Fibroblast of lung (primary cell): ENCODE results near the gene CA14. TPM values are rescaled to one million over a fixed set of nuclear protein-coding genes. Genes with fewer than 3 reads are reported as not detected.
A peak's percentile ranks its signal among the peaks of the same experiment; 100 is the strongest.
"Not testable (repeated sequence)": the region's sequence is repeated elsewhere in the genome, so short reads cannot be mapped to it uniquely, and the experiment has no call there.

ENCODE experiments used
- DNase-seq, 2 donors: peaks; one replicate each; pipeline versions ENCODE4 v3.0.0 to v3.0.0-alpha.2; 2010; ENCODE audit warnings: low read depth in 2 of 2
- H2AFZ ChIP-seq: 2 replicates; pipeline ENCODE4 v1.5.1; 2012; ENCODE audit warnings: low read length, control low read depth, inconsistent platforms
- H3K27ac ChIP-seq: 2 replicates; pipeline ENCODE4 v1.5.1; 2011; ENCODE audit warnings: low read length, control low read depth; ENCODE audit not compliant: insufficient read depth
- H3K27me3 ChIP-seq: 2 replicates; pipeline ENCODE4 v1.5.1; 2011; ENCODE audit warnings: mild to moderate bottlenecking, low read length; ENCODE audit not compliant: control insufficient read depth, insufficient read depth
- H3K36me3 ChIP-seq: 2 replicates; pipeline ENCODE4 v1.5.1; 2011; ENCODE audit warnings: low read length; ENCODE audit not compliant: control insufficient read depth, insufficient read depth
- H3K4me1 ChIP-seq: 2 replicates; pipeline ENCODE4 v1.5.1; 2011; ENCODE audit warnings: low read length; ENCODE audit not compliant: control insufficient read depth, insufficient read depth; ENCODE audit errors: extremely low read depth
- H3K4me2 ChIP-seq: 2 replicates; pipeline ENCODE4 v1.5.1; 2011; ENCODE audit warnings: low read length, control low read depth; ENCODE audit not compliant: insufficient read depth; ENCODE audit errors: extremely low read depth
- H3K4me3 ChIP-seq, 4 experiments: fragments of 200-600 bp in 1 of 4; sonication (generic) in 1 of 4; replicated peaks in 1 of 4; 2 replicates each; pipeline ENCODE4 v1.5.1; 2011 to 2016; ENCODE audit warnings: low read length in 4 of 4, low read depth in 3 of 4, mild to moderate bottlenecking in 3 of 4, control low read depth in 2 of 4, inconsistent platforms in 1 of 4, mixed read lengths in 1 of 4; ENCODE audit not compliant: insufficient read depth in 1 of 4; ENCODE audit errors: control extremely low read depth in 1 of 4
- H3K79me2 ChIP-seq: 2 replicates; pipeline ENCODE4 v1.5.1; 2012; ENCODE audit warnings: mild to moderate bottlenecking, low read length, inconsistent platforms; ENCODE audit not compliant: control insufficient read depth, insufficient read depth
- H3K9ac ChIP-seq: 2 replicates; pipeline ENCODE4 v1.5.1; 2011; ENCODE audit warnings: mild to moderate bottlenecking, low read length, control low read depth; ENCODE audit not compliant: insufficient read depth
- H3K9me3 ChIP-seq: 2 replicates; pipeline ENCODE4 v1.5.1; 2012; ENCODE audit warnings: low read depth, low read length; ENCODE audit not compliant: control insufficient read depth, insufficient read depth
- H4K20me1 ChIP-seq: 2 replicates; pipeline ENCODE4 v1.5.1; 2011; ENCODE audit warnings: low read length; ENCODE audit not compliant: control insufficient read depth, insufficient read depth; ENCODE audit errors: extremely low read depth
- CTCF ChIP-seq, 2 donors: IDR thresholded peaks in 1 of 2; conservative IDR thresholded peaks in 1 of 2; 1 replicate in 1 of 2; 2 replicates in 1 of 2; pipeline ENCODE4 v1.5.1; 2011 to 2012; ENCODE audit warnings: low read length in 2 of 2, control low read depth in 1 of 2, inconsistent platforms in 1 of 2, low read depth in 1 of 2, mild to moderate bottlenecking in 1 of 2
- EZH2 ChIP-seq: IDR thresholded peaks from 2 replicates; pipeline ENCODE4 v1.5.1; 2012; ENCODE audit warnings: low read length, control low read depth, mild to moderate bottlenecking; ENCODE audit errors: missing control alignments
- polyA plus RNA-seq, 2 donors: library from polyadenylated mRNA; depleted of rRNA in 1 of 2; stranded (reverse) in 1 of 2; unstranded in 1 of 2; fragments of >200 nt; gene quantifications; 2 replicates each; pipeline ENCODE4 v1.2.1, GENCODE V29; 2011 to 2012; ENCODE audit warnings: missing spikeins in 1 of 2
- total RNA-seq: library from RNA; depleted of rRNA; stranded (reverse); fragments of >200 nt; gene quantifications from 2 replicates; pipeline ENCODE4 v1.2.1, GENCODE V29; 2014

The CA14 gene
- total and polyA plus RNA-seq, 2 donors (not counting 1 experiment from before 2014, with no cell fraction given): 0.08 TPM; not detected in 1

DNA sequence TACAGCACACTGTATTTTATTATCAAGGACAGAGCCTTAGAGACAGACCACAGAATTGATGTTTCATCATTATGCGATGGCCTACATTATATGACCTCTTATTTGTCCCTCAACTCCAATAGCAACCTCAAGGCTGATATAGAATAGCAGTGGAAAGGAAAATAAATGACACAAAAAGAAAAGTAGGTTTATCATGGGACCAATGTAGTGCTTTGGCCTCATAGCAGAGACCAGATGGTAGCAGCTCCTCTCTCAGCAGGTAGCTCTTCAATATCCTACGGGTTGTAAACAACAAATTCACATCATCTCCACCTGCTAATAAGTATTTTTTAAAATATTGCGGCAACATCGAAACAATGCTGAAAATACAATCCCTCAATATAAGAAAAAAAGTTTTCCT, 46.9 kb upstream of the CA14 start:
- H3K4me3 ChIP-seq: no peak overlapping the region
- no peak for DNase-seq
- no peak overlapping the region for H2AFZ ChIP-seq
- H3K27ac ChIP-seq: no peak overlapping the region
- H3K36me3 ChIP-seq: no peaks in the 10 kb centered on the region
- H4K20me1 ChIP-seq: no peaks in the 10 kb centered on the region
- no peak for TF ChIP-seq CTCF (conservative IDR thresholded peaks at IDR 0.05 in 1 of 2, IDR thresholded peaks at IDR 0.05 in 1 of 2; ENCODE audit: low read depth in 1 of 2, low read length in 2 of 2)
- TF ChIP-seq EZH2: no peak
- H3K9me3 ChIP-seq: no peaks in the 10 kb centered on the region
- no peaks in the 10 kb centered on the region for H3K4me1 ChIP-seq
- no peaks in the 10 kb centered on the region for H3K79me2 ChIP-seq
- H3K27me3 ChIP-seq: no peaks in the 10 kb centered on the region
- no peak overlapping the region for H3K4me2 ChIP-seq
- no peak overlapping the region for H3K9ac ChIP-seq

DNA sequence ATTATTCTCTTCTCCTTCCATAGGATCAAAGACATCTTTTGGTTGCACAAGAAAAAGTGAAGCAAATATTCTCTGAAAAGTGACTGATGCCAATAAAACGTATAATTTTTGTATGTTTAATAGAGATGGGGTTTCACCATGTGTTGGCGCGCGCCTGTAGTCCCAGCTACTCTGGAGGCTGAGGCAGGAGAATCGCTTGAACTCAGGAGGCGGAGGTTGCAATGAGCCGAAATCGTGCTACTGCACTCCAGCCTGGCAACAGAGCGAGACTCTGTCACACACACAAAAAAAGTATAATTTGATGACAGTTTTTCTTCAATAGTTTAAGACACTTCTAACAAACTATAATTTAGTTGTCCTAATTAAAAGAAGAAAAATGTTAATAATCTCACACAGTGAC, 45.5 kb upstream of the CA14 start:
- no peak overlapping the region for H3K9ac ChIP-seq
- H3K4me1 ChIP-seq: no peaks in the 10 kb centered on the region
- no peak overlapping the region for H3K27ac ChIP-seq
- no peaks in the 10 kb centered on the region for H3K9me3 ChIP-seq
- no peak overlapping the region for H2AFZ ChIP-seq
- no peaks in the 10 kb centered on the region for H4K20me1 ChIP-seq
- no peaks in the 10 kb centered on the region for H3K36me3 ChIP-seq
- no peaks in the 10 kb centered on the region for H3K79me2 ChIP-seq
- no peaks in the 10 kb centered on the region for H3K27me3 ChIP-seq
- DNase-seq: no peak
- H3K4me3 ChIP-seq: no peak overlapping the region
- TF ChIP-seq CTCF (conservative IDR thresholded peaks at IDR 0.05 in 1 of 2, IDR thresholded peaks at IDR 0.05 in 1 of 2; ENCODE audit: low read depth in 1 of 2, low read length in 2 of 2) (no peak), EZH2 (no peak)
- H3K4me2 ChIP-seq: no peak overlapping the region

DNA sequence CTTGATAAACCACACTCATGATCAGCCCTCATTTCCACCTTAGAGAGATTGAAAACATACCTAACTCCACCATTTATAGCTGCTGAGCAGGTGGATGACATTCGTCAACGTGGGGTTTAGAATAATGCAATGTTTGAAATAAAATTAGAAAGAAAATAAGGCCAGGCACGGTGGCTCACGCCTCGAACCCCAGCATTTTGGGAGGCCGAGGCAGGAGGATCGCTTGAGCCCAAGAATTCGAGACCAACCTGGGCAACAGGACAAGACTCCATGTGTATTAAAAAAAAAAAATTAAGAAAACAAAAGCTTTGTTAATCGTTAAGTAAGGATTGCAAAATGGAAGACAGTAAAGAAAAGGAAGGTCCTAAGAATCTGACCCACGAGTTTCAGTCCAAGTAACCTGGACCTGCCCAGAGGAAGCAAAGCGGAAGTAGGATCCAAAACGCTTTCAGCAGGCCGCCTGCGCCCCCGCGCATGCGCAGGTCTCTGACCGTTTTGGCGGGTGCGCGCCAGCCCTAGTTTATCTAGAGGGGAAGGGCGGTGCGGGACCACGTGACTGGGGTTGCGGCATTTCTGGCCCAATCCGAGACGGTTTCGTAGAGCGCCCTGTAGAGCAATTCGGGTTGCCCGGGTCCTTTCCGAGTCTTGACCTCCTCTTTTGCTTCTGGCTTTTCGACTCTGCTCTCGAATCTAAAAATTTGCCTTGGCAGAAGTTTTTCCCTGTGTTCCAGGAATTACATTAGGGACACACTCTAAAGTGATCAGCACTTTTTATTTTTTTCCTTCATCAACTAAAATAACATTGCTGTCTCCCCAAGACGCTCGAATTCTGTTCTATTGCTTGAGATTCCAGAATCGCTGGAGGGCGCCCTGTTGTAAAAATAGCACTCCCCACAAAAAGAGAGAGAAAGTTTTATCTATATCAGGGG, 44.1 kb upstream of the CA14 start:
- H3K27me3 ChIP-seq: no peaks in the 10 kb centered on the region
- H3K9ac ChIP-seq: no peak overlapping the region
- H3K27ac ChIP-seq: peak overlapping the region; percentile 46

DNA sequence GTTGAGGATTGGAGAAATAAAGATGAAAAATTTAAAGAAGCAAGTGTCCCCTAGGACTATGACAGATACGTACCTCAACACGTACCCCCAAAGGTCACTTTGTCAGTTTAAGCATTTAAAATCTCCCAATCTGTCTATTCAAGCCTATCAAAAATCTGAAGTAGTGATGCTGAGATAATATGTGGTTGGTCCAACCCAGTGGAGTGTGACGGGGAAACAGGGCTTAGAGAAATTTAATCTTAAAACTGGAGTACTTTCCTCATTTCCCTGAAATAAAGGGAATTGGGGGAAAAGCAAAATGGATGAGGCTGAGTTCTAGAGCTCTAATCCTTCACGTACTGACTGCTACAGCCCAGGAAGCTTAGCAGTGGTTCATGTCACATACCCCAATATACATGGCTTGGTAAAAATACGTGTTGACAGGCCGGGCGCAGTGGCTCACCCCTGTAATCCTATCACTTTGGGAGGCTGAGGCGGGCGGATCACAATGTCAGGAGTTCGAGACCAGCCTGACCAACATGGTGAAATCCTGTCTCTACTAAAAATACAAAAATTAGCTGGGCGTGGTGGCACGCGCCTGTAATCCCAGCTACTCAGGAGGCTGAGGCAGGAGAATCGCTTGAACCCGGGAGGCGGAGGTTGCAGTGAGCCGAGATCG, 43.3 kb upstream of the CA14 start:
- Histone ChIP-seq H3K27ac (peak overlapping the region; percentile 46), H3K4me2 (peak overlapping the region; percentile 64), H2AFZ (peak overlapping the region; percentile 29), H3K4me3 (peak overlapping the region in 3 of 4 experiments; percentile 15 to 89 (median 62))
- not testable (repeated sequence) for DNase-seq, H3K9ac ChIP-seq, H3K79me2 ChIP-seq, H3K4me1 ChIP-seq, H3K36me3 ChIP-seq, H3K27me3 ChIP-seq, H4K20me1 ChIP-seq, H3K9me3 ChIP-seq

More for the DNA sequence above, 44.1 kb upstream of the CA14 start:
- H3K4me2 ChIP-seq: peak overlapping the region; percentile 66
- TF ChIP-seq CTCF (conservative IDR thresholded peaks at IDR 0.05 in 1 of 2, IDR thresholded peaks at IDR 0.05 in 1 of 2; ENCODE audit: low read depth in 1 of 2, low read length in 2 of 2): peak; percentile 36 to 43
- TF ChIP-seq EZH2: no peak
- peak overlapping the region in 3 of 4 experiments; percentile 15 to 89 (median 62) for H3K4me3 ChIP-seq
- H3K79me2 ChIP-seq: no peaks in the 10 kb centered on the region
- H3K9me3 ChIP-seq: no peaks in the 10 kb centered on the region
- no peaks in the 10 kb centered on the region for H4K20me1 ChIP-seq
- DNase-seq: peak; percentile 89 to 95
- no peaks in the 10 kb centered on the region for H3K4me1 ChIP-seq
- H2AFZ ChIP-seq: peak overlapping the region; percentile 63
- no peaks in the 10 kb centered on the region for H3K36me3 ChIP-seq
